ENCODE results near the gene MSI2.

Gene MSI2

GRCh38 chr17:57567251-57567650 is 310.9 kb downstream of the MSI2 start:
- DNase-seq = no peak

DNA sequence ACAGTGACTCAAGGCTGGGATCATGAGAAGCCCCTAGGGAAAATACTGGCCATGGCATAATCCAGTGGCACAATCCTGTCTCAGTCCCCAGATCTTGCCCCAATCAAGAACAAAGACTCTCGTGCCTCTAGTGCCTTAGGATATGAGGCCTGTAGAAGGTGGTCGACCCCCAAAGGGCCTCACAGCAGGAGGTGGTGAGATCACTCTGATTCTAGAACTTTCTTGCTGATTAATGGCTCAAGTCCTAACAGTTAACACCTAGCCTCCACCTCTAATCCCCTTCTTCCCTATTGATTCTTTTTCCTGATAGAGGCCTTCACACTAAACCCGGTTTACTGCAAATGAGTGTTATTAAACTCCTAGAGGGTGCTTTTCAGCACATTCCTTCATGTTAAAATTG is 312.0 kb downstream of the MSI2 start:
- DNase-seq = no peak

GRCh38 chr17:57569021-57569420 is 312.7 kb downstream of the MSI2 start:
- DNase-seq = no peak

- DNase-seq = no peak
Observed at GRCh38 chr17:57569853-57570252, 313.5 kb downstream of the MSI2 start.

DNA sequence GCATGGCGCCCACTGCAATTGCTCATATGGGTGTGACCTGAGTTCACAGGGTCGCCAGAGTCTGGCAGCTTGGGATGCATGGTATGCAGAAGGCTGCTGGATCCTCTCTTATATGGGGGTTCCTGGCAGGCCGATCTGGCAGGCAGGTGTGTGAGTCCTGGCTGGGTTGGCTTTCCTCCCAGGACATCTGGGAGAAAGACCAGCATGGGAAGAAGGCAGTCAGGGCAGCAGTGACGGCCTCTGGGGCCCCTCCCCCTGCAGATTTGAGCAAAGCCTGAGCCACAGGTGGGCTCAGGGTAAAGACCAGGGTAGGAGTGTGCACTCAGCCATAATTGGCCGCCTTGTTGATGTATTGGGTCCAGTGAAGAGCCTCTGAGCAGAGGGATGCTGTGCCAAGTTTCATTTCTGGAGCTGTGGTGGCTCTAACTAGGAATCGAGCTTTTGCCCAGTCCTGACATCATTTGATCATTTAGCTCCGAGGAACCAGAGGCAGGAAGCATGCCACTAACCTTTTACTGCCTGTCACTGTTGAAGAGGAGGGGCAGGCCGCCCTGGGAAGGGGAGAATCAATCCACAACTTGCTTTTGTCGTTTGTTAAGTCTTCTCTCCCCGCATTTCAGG is 314.5 kb downstream of the MSI2 start:
- no peak for DNase-seq

GRCh38 chr17:57572062-57572461 is 315.7 kb downstream of the MSI2 start:
- DNase-seq = no peak

- DNase-seq = no peak
Observed at GRCh38 chr17:57572600-57572999, 316.3 kb downstream of the MSI2 start.

- no peak for DNase-seq
Observed at GRCh38 chr17:57574040-57574513, 317.8 kb downstream of the MSI2 start.

GRCh38 chr17:57576744-57577143 is 320.4 kb downstream of the MSI2 start:
- DNase-seq = no peak

GRCh38 chr17:57577751-57578607 is 321.7 kb downstream of the MSI2 start:
- no peak for DNase-seq

DNA sequence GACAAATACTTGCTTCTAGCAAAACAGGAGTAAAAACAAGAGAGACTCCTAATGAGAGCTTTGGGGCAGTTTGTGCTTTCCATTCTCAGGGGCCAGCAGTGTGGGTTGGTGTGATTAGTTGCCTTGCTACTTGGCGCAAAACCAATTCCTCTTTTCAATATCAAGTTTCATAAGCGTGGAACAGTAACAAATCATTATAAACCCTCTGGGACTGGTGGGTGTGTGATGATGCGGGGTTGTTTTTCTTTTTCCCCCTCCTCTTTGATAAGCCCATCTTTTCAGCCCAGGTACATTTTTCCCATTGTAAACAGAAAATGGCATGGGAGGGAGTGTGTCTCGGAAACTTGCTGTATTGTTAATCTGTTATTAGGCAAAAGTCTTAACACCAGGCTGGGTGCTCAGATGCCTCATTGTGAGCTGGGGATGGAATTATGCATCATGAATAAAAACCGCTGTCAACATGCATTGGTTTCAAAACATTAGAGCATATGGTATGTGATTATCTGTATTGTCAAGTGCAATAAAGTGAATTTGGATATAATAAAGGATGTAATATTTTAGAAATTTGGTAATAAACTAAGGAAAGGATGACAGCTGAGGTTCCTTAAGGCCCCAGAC is 322.4 kb downstream of the MSI2 start:
- DNase-seq = no peak

GRCh38 chr17:57579245-57579644 is 322.9 kb downstream of the MSI2 start:
- no peak for DNase-seq

DNA sequence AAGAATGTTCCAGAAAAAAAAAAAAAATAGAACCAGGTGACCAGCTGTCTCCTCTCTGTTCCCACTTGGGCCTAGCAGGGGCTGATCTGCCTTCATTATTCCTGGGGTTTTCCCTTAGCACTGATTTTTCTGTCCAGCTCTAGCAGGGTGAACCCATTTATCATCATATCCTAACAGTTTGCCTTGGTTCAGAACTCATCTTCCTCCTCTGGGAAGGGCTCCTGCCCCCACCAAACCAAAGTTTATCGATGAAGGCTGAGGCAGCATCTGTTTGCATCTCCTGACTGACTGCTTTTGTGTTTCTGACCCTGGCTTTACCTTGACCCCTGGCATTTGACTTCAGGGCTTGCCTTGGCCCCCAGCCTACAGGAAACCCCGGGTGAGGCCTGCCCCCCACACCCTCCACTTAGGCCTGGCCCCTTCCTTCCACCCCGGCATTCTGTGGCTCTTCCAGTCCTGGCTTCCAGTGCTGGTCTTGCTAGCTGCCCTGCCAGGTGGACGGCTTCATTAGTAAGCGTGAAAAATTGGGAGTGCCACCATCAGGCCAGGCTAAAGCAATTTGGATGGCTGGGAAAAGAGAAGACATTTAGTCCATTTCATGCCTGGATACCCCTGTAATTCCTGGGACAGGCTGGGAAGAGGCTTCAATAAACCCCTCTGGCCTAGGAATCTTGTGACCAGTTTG is 323.9 kb downstream of the MSI2 start:
- DNase-seq = no peak

- no peak for DNase-seq
Observed at GRCh38 chr17:57582881-57583756, 326.8 kb downstream of the MSI2 start.

DNA sequence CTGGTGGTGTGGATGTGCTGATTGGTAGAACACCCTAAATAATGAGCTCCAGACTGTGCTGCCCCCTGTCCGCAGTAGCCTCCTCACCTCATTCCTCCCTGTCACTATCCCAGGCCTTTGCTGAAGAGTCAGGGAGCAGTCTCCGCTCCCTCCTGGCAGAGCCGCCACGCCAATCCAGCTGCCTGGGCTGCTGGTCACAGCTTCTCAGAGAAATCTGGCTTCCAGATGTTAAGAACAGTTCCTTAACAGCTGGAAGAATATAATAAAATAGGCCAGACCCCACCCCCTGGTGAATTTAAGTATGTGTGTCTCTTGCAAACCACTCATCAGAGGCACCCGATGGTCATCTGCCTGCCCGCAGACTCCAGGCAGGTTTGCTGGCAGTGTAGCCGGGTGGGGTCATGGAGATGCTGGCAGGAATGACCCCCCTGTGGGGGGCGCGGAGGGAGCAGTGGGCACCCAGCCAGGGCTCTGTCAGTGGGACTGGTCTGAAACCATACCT is 327.8 kb downstream of the MSI2 start:
- DNase-seq = no peak

- DNase-seq = no peak
Observed at GRCh38 chr17:57585341-57586195, 329.2 kb downstream of the MSI2 start.

- DNase-seq = no peak
Observed at GRCh38 chr17:57586196-57586740, 329.9 kb downstream of the MSI2 start.

DNA sequence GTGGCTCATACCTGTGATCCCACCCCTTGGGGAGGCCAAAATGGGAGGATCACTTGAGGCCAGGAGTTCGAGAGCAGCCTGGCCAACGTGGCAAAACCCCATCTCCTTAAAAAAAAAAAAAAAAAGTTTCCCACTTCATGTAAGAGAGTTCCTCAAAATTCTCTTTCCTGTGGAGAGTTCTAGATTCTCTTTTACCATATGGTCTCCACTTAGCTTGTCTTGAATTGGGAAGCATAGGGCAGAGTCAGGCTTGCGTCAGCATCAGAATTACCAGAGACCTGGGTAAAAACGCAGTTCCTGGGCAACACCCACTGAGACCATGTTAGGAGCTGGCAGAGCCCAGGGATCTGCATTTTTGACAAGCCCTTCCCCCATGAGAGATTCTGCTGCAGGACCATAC is 330.4 kb downstream of the MSI2 start:
- no peak for DNase-seq

DNA sequence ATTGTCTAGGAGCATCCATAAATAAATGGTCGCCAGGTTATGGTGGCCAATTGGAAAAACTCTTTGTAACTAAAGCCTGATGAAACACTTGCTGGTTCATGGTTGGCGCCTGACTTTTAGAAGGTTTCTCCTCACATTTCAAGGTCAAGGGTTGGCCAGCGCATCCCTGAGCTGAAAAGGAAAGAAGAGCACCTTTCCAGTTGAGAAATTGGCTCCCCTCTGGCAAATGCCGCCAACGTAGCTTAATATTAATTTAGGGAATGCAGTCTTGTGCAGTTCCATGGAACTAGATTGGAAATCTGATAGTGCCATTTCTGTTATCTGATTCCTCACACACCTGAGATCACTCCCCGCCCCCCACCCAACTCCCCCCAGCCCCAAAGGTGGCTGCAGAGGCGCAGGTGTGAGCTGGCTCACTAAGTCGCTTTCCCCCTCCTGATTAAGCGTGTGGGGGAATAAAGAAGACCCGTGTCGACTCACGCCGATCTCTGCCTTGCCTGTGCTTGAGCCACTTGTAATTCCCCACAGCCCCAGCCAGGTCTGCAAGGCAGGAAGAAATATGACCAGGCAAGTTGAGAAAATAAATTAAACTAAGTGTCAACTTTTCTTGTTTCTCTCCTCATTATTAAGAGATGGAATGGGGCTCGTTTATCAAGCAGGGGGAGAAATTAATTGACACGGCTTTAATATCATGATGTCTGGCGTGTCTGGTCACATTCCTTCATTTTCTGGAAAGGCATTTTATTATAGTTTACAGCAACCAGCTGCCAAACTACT is 331.1 kb downstream of the MSI2 start:
- no peak for DNase-seq

DNA sequence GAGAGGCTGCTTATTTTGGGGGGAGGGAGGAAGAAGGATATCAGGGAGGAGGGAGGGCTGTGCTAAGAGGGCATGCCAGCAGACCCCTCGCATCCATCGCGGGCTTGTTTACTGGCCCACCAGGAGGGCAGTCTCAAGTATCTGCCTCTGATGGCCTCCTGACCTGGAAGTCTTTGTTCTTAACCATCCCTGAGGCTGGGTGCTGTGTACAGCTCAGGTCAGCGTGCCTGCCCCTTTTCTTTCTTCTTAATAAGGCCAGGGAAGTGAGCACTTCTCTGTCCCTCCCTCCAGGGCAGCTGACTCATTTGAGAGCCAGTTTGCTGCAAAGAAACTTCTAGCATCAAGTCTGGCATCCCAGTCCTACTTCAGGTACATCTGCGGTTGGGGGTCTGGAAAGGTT is 331.8 kb downstream of the MSI2 start:
- DNase-seq = no peak

All from activated gamma-delta T cell treated with Interleukin-2 at 50 U/mL for 16 hours (primary cell).